Measurements from ENCODE around the gene IQGAP2. TPM values are rescaled to one million over a fixed set of nuclear protein-coding genes. Genes with fewer than 3 reads are reported as not detected.
A peak's percentile ranks its signal among the peaks of the same experiment; 100 is the strongest.

Gene IQGAP2
- total and polyA plus RNA-seq, 9 of the 15 experiments (the other 6 are each of a cell fraction or from before 2014, with no cell fraction given), result 8.7 to 23.2 (median 17.4) TPM

DNA sequence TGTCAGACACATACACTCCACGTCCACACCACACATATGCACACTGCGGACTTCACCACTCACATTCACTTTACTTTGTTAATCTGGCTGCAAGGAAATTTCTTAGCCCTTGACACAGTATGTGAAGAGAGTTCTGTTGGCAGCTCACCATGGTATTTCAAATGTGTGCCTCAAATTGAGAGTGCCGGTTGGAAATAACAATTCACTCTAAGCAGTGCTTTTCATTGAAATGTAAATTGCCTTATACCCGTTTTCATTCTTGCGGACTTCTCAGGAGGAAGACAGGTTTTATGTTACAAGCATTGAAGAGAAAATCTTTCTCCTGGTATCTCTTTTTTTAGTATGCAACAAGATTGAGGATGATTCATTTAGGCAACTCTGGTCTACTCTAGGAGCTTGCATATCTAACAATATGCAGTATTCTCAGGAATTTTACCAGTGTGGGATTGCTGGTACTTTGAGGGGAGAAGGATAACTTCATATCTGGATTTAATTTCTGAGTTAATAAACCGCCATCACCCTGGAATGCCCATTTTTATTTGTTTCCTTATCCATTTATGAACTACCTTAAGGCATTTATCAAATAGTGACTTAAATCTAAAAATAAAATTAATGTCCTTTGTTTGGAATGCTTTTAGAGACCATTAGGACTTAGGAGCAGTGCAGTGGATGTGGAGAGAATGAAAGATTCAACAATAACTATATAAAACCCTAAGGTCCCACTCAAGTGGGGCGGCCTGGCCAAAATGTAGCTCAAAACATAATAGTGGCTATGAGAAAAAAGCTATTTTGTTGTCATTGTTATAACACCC, 87.0 kb downstream of the IQGAP2 start (continued):
- TF ChIP-seq CEBPG (CRISPR knock-in tag; IDR thresholded peaks at IDR 0.05) (no peak), CEBPG (tag; conservative IDR thresholded peaks at IDR 0.05 in 1 of 2, IDR thresholded peaks at IDR 0.05 in 1 of 2) (no peak)
- TF ChIP-seq, protein P1, sequence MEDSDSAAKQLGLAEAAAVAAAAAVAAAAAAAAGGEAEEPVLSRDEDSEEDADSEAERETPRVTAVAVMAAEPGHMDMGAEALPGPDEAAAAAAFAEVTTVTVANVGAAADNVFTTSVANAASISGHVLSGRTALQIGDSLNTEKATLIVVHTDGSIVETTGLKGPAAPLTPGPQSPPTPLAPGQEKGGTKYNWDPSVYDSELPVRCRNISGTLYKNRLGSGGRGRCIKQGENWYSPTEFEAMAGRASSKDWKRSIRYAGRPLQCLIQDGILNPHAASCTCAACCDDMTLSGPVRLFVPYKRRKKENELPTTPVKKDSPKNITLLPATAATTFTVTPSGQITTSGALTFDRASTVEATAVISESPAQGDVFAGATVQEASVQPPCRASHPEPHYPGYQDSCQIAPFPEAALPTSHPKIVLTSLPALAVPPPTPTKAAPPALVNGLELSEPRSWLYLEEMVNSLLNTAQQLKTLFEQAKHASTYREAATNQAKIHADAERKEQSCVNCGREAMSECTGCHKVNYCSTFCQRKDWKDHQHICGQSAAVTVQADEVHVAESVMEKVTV (CRISPR knock-in tag; IDR thresholded peaks at IDR 0.05), result no peak

DNA sequence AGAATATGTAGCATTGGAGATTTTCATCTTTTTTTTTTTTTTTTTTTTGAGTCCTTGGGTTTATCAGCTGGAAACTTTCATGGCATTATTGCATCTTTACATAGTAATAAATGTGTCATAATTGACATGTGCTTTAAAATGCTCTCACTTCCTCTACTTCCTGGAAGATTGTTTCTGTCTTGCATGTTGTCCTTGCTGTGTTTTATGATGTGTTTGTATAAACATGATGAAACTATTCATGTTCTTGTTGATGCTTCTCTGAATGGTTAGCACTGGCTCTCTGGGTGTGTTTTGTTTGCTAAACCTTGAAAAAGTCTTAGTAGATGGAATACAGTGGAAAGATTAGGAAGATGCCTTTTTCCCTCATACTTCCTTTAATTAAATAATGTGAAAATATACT, 87.9 kb downstream of the IQGAP2 start:
- in situ Hi-C loops (cut with MboI), result no loop called here
- POLR2A ChIA-PET, result interaction anchor here (0.9 kb wide), 1 partner anchor 10 kb away, joined by 3 read pairs; no protein-coding TSS in a partner anchor
- BruUV-seq (replicated peaks), result no TSS peak
- no peaks in the 10 kb centered on the region for H3K9me3 ChIP-seq (replicated peaks; ENCODE audit: control insufficient read depth, insufficient read depth, low read depth, low read length)
- no peaks in the 10 kb centered on the region for H3K36me3 ChIP-seq (ENCODE audit: control insufficient read depth, insufficient read depth, low read length)
- H2AFZ ChIP-seq (ENCODE audit: low read depth, low read length), result no peak overlapping the region
- FAIRE-seq (no peak), DNase-seq (ENCODE audit: extremely low read depth in 1 of 4, low spot score in 3 of 4) (no peak), ATAC-seq (no peak)
- intact Hi-C loops (cut with micrococcal nuclease), result no loop called here
- no peak overlapping the region for H3K27ac ChIP-seq (ENCODE audit: extremely low read depth, low read depth, low read length)
- peaks cover 0 to 4% of the 10 kb centered on the region in 2 experiments; a peak in 1 of 5 replicates for H3K4me1 ChIP-seq (replicated peaks in 1 of 2; ENCODE audit: control insufficient read depth in 2 of 2, insufficient read depth in 2 of 2, low read length in 2 of 2)
- no peak overlapping the region for H3K9ac ChIP-seq (ENCODE audit: insufficient read depth in 1 of 2, low read depth in 2 of 2, low read length in 2 of 2)
- no peaks in the 10 kb centered on the region for H3K9me1 ChIP-seq (ENCODE audit: control insufficient read depth, insufficient read depth, low read length)
- no peaks in the 10 kb centered on the region for H3K27me3 ChIP-seq (ENCODE audit: control insufficient read depth in 2 of 2, insufficient read depth in 2 of 2, low read length in 2 of 2)
- CTCF ChIA-PET (ENCODE audit: low intra/inter-chr PET ratio), result no interaction called here
- H4K20me1 ChIP-seq (replicated peaks; ENCODE audit: control insufficient read depth, insufficient read depth, low read length), result no peaks in the 10 kb centered on the region
- no peak overlapping the region for H3K4me2 ChIP-seq (ENCODE audit: insufficient read depth, low read length)
- TF ChIP-seq MEIS2 (IDR thresholded peaks at IDR 0.05; ENCODE audit: partially characterized antibody), result peak; percentile 7
- TF ChIP-seq SRSF3 (IDR thresholded peaks at IDR 0.05; ENCODE audit: insufficient read depth, low read length), result no peak
- H3K79me2 ChIP-seq (ENCODE audit: control insufficient read depth, insufficient read depth, low read length), result no peaks in the 10 kb centered on the region
- H3K4me3 ChIP-seq, result no peak overlapping the region
